Measurements from ENCODE around the gene ZDHHC13. TPM values are rescaled to one million over a fixed set of nuclear protein-coding genes. Genes with fewer than 3 reads are reported as not detected.

The ZDHHC13 gene
- total and polyA plus RNA-seq, 2 of the 8 experiments (the other 6 are each of a cell fraction or from before 2014, with no cell fraction given), result 22.4 to 24.1 TPM

GRCh38 chr11:19110295-19110694 is 6.7 kb upstream of the ZDHHC13 start:
- H3K79me2 ChIP-seq (ENCODE audit: control insufficient read depth in 1 of 2, insufficient read depth in 2 of 2, low read length in 2 of 2), result no peaks in the 10 kb centered on the region
- no peak overlapping the region for H3K9ac ChIP-seq (replicated peaks in 1 of 4; ENCODE audit: extremely low read depth in 1 of 4, low read depth in 3 of 4, low read length in 3 of 4)
- no peaks in the 10 kb centered on the region for H4K20me1 ChIP-seq (replicated peaks in 1 of 2; ENCODE audit: control insufficient read depth in 1 of 2, insufficient read depth in 2 of 2, low read length in 2 of 2)
- no peak overlapping the region for H2BK5ac ChIP-seq (ENCODE audit: low read depth, low read length)
- H3K23me2 ChIP-seq (ENCODE audit: low read depth, low read length), result no peaks in the 10 kb centered on the region
- no peak overlapping the region for H4K91ac ChIP-seq (replicated peaks; ENCODE audit: insufficient read length, low read length)
- no peak overlapping the region for H2BK120ac ChIP-seq (replicated peaks; ENCODE audit: low read depth, low read length)
- H4K8ac ChIP-seq (ENCODE audit: extremely low read depth, insufficient read depth, low read length), result no peak overlapping the region
- TF ChIP-seq GABPA (IDR thresholded peaks at IDR 0.05; ENCODE audit: borderline replicate concordance, insufficient read depth, low read length), result no peak
- TF ChIP-seq NRF1 (IDR thresholded peaks at IDR 0.05; ENCODE audit: low read depth, low read length), result no peak
- TF ChIP-seq SIX5 (IDR thresholded peaks at IDR 0.05; ENCODE audit: low read depth, low read length), result no peak
- no peak for TF ChIP-seq SAP30 (IDR thresholded peaks at IDR 0.05; ENCODE audit: insufficient read depth, insufficient replicate concordance, low read length)
- no peak for TF ChIP-seq PHF8 (conservative IDR thresholded peaks at IDR 0.05; ENCODE audit: low read depth, low read length)
- no peak for TF ChIP-seq ZNF274 (IDR thresholded peaks at IDR 0.05; ENCODE audit: borderline replicate concordance, extremely low read depth, low read length)
- TF ChIP-seq JUND (IDR thresholded peaks at IDR 0.05; ENCODE audit: low read length), result no peak
- no peak overlapping the region for H2BK12ac ChIP-seq (ENCODE audit: low read depth, low read length)
- peaks cover 0 to 6% (median under 1%) of the 10 kb centered on the region in 4 experiments; a peak in 3 of 7 replicates for H3K4me1 ChIP-seq (replicated peaks in 1 of 4; ENCODE audit: control insufficient read depth in 3 of 4, insufficient read depth in 4 of 4, low read length in 3 of 4)
- CTCF ChIA-PET (ENCODE audit: partially characterized antibody), result interaction anchor here (0.6 to 3.3 kb wide), 4 partner anchors 29 to 161 kb away, joined by 3 to 22 read pairs (median 4); no protein-coding TSS in a partner anchor
- no peak overlapping the region for H3K56ac ChIP-seq (replicated peaks; ENCODE audit: insufficient read length, low read depth, low read length)
- no peak overlapping the region for H3K4me2 ChIP-seq (ENCODE audit: insufficient read depth in 1 of 2, low read depth in 2 of 2, low read length in 2 of 2)
- H3K4ac ChIP-seq (replicated peaks; ENCODE audit: insufficient read length, low read depth, low read length), result no peak overlapping the region
- H3K27me3 ChIP-seq (replicated peaks in 1 of 4; ENCODE audit: control insufficient read depth in 3 of 4, extremely low read depth in 1 of 4, insufficient read depth in 3 of 4, low read length in 3 of 4), result no peaks in the 10 kb centered on the region
- H3K36me3 ChIP-seq (ENCODE audit: control insufficient read depth in 2 of 4, insufficient read depth in 4 of 4, low read length in 3 of 4), result no peaks in the 10 kb centered on the region
- H3K14ac ChIP-seq (ENCODE audit: insufficient read length), result no peak overlapping the region
- no peaks in the 10 kb centered on the region for H3K79me1 ChIP-seq (ENCODE audit: low read depth, low read length)
- H4K5ac ChIP-seq (ENCODE audit: insufficient read length, low read depth, low read length), result no peak overlapping the region
- no peak overlapping the region for H2AK5ac ChIP-seq (ENCODE audit: low read depth, low read length)
- no peak overlapping the region for H3K4me3 ChIP-seq (ENCODE audit: extremely low read depth in 1 of 4, insufficient read depth in 2 of 4, low read depth in 3 of 4, low read length in 4 of 4)
- FAIRE-seq (no peak), DNase-seq (ENCODE audit: low read depth in 1 of 2, low spot score in 2 of 2) (no peak)
- H2AFZ ChIP-seq (ENCODE audit: low read length), result no peak overlapping the region
- no peak overlapping the region for H2BK20ac ChIP-seq (ENCODE audit: low read length)
- no peak overlapping the region for H3K27ac ChIP-seq (ENCODE audit: low read depth, low read length)
- no peak overlapping the region for H3K23ac ChIP-seq (ENCODE audit: insufficient read length)
- H2BK15ac ChIP-seq (ENCODE audit: low read length), result no peak overlapping the region
- POLR2A ChIA-PET (ENCODE audit: partially characterized antibody), result interaction anchor here (0.8 kb wide), 1 partner anchor 76 kb away, joined by 3 read pairs; no protein-coding TSS in a partner anchor
- H3K18ac ChIP-seq (ENCODE audit: extremely low read depth, low read length), result no peak overlapping the region
- no peaks in the 10 kb centered on the region for H3K9me3 ChIP-seq (ENCODE audit: insufficient read depth in 2 of 2, low read depth in 1 of 2, low read length in 1 of 2)
- WGBS, 2 experiments (ENCODE audit: extremely low coverage in 1 of 2, insufficient coverage in 1 of 2, insufficient read length in 1 of 2, insufficient replicate concordance in 2 of 2, low coverage in 1 of 2, low lambda C conversion rate in 2 of 2, missing lambda C conversion rate in 1 of 2), result 86% methylated on average over 3 of the region's 3 CpGs; no CpG with 5 or more reads in 1 of the 2 experiments
